Activated effector memory CD4-positive, alpha-beta T cell treated with Interleukin-2 at 50 U/mL for 16 hours (primary cell): ENCODE measurements around the gene ZCCHC10.
"Not testable (repeated sequence)": the region's sequence is repeated elsewhere in the genome, so short reads cannot be mapped to it uniquely, and the experiment has no call there.

ENCODE experiments used
- DNase-seq: peaks from one replicate; pipeline ENCODE4 v3.0.0-alpha.2; 2020

Gene ZCCHC10

DNA sequence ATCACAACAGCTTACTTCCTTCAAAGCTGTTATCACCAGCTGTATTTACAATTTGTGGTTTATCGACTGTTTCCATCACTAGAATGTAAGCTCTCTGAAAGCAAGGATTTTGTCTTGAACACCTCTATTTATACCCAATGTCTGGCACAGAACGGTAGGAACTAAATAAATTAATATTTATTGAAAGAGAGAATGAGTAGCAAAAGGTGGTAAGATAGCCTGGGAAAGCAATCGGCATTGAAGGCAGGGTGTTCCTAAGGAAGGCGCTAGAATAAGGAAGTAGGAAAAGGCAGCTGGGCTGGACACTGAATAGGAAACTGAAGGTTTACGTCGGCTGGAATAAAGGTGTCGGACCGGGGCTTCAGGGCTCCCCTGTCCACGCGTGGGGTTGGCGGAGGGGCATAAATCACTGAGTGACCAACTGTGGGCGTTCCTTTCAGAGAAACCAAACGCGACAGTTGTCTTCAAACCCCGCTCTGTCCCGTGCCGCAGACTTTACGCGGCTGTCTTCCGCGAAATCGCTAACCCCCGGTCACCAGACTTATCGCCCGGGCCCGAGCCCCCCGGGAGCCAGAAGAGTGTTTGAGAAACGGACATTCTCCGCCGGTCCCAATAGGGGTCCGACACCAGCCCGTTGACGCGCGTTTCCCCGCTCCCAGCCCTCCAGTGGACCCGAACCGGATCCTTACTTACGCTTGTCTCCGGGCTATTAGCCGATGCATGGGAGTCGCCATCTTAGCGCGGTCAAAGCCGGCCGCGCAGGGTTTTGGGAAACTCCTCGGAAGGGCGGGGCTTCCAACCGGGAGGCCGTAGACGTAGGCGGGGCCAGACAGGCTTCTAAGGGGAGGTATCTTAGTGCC is at the start of gene ZCCHC10:
ZCCHC10 (minus strand) TSS at position 746 of the 860 bp plus-strand sequence; CDS start at position 734, 12 bp downstream.
- DNase-seq = peak; percentile 84

DNA sequence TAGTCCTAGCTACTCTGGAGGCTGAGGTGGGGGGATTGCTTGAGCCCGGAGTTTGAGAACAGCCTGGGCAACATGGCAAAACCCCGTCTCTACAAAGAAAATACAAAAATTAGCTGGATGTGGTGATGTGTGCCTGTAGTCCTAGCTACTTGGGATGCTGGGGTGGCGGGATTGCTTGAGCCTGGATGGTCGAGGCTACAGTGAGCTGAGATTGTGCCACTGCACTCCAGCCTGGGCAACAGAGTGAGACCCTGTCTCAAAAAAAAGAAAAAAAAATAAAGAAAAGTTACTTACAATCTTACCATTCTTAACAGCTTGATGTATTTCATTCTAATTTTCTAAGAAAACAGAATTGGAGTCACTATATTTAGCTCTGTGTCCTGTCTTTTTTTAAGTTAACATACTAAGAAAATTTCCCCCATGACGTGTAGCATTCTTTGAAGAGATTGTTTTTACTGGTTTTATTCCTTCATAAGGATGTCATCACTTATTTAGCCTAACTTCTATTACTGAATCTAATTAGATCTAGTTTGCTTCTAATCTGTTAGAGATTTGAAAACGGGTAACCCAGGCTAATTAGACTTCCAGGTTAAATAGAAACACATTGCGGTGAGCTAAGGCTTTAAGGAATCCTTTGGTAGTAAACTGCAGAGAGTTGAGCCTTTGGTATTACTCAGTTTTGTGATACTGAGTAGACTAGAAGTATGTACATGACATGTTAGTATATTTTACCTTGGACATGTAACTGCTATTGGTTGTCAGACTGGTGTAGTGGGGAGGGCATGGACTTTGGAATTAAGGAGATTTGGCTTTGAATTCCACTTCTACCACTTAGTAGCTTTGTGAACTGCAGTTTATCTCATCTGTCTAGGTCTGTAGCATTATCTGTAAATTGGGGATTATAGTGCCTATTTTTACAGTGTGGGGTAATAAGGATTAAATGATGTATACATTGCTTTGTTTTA is 49.5 kb upstream of the ZCCHC10 start:
- no peak for DNase-seq

DNA sequence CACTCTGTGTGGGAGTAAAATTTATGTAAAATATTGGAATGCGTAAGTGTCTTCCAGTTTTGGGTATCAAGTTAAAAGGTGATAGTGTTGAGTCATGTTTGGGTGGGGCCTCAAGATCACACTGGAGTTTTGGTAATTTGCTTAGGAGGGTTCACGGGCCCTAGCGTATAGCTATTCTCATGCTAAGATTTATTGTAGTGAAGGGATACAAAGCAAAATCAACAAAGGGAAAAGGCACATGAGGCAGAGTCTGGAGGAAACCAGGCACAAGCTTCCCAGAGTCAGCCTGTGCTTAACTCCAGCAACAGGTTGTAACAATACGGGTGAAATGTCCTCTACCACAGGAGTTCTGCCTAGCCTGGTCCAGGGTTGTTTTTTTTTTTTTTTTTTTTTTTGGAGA is 45.7 kb upstream of the ZCCHC10 start:
- DNase-seq = no peak

DNA sequence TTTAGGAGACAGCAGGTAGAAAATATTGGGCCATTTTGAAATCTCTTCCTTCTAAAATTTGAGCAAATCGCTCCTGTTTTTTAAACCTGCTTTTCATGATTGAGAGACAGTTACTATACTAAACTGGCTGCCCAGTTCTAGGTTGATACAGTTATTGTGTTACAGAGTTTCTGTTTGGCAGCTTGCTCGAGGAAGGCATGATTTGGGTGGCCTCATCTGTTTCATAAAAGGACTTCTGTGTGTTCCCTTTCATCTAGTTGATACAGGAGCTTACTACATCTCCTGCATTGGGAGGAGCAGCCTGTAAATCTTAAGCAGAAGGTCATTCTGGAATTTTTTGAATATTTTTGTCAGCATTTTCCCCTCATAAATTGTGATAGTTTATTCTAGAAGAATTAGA is 39.7 kb upstream of the ZCCHC10 start:
- no peak for DNase-seq

DNA sequence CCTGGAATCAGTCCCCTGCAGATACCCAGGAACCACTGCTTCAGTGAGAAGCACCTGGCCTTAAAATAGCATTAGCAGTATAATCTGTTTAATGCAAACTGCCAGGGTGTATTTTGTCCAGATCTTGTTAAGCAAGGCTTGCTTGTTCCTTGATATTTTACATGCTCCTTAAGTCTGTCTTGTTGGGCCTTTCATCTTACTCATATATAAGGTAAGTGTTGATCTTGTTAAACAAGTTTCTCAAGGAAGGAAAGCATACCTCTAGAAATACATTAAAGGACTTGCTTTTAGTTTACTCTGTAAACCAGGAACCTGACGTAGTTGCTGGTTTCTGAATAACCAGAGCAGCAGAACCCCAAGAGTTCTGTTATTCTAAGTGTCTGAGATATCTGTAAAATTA is 39.1 kb upstream of the ZCCHC10 start:
- DNase-seq = no peak

DNA sequence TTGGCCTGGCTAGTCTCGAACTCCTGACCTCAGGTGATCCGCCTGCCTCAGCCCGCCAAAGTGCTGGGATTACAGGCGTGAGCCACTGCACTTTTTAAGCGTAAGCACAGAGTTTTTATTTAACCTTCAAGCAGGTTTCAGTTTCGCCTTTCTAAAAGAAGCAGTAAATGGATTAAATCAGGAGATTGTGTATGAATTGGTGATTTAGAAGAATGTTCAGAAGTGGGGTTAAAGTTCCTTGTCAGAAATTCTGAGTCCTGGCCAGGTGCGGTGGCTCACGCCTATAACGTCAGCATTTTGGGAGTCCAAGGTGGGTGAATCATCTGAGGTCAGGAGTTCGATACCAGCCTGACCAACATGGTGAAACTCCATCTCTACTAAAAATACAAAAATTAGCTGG is 37.6 kb upstream of the ZCCHC10 start:
- DNase-seq = no peak

DNA sequence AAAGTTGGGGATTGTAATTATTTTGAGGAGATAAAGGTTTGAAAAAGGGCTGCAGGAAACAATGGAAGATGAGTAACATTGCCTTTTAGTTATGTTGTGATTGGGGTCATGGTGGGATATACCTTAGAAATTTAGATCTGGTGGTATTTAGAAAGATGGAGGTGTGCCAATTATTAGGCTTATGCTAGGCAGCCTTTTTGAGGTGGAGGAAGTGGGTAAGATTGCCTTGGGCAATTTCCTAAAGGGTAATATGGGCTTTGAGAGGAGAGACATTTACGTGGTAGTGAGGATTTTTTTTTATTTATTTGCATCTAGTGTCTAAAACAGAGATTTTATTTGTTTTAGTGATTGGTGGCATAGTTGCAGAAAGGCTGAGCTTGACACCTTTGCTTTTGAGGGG is 35.9 kb upstream of the ZCCHC10 start:
- no peak for DNase-seq

DNA sequence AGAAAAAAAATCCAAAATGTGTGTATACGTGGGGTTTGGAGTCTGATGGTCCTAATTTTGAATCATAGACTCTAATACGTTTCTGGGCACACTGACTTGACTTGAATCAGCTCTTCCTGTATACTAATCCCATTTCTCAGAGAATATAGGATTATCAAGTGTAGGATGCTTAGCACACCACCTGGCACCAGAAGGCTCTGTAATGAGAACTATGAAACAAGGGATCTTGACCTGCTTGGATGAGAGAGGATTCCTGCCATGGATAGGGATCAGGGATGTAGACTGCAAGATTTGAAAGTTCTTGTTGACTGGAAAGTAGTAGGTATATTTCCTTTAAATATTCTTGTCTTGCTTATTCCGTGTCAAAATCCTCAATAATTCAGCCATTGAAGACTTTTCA is 33.3 kb upstream of the ZCCHC10 start:
- no peak for DNase-seq

DNA sequence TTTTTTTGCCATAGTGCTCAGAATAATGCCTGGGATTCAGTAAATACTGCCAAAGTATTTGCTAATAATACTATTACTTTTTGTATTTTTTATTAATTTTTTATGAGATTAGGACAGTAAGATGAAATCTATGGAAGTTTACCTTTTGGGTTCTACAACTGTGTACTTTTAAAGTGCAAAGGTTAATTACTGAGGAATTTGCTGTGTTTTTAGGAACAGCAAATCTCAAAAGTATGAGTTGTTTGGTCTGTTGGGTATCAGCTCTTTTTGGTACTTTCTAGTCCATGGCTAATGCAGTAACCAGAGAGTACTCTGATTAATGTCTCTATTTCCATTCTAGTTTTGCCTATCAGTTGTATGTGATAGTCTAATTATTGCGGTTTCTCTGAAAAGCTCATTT is 30.5 kb upstream of the ZCCHC10 start:
- DNase-seq = no peak

DNA sequence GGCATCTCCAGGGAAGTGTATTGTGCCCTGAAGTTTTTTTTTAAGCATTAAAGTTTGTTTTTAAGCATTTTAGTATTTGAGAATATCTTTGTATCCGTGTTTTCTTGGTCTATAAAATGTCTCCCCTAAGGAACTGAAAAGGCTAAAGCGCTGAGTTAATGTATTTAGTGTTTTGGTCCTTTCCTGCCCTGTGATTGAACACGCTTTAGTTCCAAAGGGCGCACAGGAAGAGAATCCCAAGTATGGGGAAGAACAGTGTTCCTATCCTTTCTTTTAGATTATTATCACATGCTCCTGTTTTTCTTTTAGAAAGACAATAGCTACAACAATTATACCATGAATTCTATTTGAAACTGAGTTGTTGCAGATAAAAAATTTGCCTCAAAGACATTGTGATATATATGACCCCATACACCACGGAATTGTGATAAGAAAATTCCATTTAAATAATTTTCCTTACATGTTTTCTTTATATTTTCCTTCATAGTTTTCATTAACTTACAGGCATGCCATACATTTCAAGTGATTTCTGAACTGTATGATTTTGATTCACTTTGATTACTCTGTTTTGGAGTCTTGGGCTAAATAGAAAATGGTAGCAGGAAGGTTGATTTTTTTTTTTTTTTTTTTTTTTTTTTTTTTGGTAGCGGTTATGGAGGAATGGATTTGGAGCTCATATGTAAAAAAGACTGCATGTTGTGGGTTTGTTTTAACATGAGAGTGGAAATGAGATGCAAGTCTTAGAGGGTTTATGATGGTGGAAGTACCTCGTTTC is 28.5 kb upstream of the ZCCHC10 start:
- DNase-seq = no peak

DNA sequence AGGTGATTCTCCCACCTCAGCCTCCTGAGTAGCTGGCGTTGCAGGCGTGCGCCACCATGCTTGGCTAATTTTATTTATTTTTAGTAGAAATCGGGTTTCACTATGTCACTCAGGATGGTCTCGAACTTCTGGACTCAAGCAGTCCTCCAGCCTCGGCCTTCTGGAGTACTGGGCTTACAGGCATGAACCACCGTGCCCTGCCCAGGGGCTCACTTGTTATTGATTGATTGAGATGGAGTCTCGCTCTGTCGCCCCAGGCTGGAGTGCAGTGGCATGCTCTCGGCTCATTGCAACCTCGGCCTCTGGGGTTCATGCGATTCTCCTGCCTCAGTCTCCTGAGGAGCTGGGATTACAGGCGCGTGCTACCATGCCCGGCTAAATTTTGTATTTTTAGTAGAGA is 27.1 kb upstream of the ZCCHC10 start:
- no peak for DNase-seq

DNA sequence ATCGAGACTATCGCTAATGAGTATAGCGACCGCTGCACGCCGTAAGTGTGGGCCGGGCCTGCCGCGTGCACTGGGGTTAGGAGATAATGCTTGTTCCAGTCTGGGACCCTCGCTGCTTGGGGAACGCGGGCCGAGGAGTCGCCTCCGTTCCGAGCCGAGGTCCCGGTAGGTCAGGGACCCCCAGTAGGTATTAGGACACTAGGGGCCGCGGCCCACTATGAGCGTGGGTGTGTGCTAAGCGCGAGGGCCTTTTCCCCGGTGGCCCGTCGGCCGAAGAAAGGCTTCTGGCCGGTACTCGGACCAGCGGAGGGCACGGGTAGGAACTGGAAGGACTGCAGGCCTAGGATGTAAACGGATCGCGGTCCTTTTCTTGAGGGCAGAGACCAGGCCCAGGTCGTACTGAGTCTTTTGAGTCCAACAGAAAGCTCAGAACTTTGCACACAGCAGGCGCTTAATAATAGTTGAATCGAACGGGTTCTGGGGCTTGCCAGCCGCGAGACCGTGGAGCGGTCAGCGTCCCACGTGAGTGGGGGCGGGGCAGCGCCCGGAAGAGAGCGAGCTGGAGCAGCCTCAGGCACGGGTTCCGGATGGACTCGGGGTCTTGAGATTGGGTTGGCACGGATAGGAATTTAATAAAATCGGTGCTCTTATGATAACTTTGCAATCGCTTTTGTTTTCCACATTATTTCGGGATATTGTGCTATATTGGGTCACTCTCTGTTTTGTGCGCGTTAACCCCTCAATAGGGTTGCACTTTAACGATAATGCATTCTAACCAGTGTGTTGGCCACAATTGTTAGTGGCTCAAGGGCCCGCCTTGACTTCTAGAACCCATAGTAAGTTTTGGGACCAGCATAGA is 26.2 kb upstream of the ZCCHC10 start:
- DNase-seq = peak; percentile 18

DNA sequence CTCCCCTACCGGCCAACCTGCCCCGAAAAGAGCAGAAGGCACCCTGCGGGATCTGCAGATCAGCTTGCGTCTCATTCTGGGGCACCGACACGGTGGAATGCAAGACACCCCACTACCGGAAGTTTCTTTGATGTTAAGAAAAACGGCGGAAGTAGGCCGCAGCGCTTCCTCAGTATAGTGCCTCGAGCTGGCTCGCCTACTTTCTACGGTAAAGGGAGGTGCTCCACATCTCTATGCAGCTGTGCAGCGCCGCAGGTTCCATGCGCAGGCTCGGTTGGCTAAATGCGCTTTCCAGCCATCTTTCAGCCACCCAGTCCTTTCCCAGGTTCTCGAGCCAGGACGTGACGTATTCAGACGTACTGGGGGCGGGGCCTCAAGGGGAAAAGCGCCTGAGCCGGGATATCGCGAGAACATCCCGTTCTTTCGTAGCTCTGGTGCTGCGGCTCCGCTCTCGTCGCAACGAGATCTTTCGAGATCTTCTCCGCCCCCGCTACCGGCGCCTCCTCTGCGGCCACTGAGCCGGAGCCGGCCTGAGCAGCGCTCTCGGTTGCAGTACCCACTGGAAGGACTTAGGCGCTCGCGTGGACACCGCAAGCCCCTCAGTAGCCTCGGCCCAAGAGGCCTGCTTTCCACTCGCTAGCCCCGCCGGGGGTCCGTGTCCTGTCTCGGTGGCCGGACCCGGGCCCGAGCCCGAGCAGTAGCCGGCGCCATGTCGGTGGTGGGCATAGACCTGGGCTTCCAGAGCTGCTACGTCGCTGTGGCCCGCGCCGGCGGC is 25.4 kb upstream of the ZCCHC10 start, which contains the start of gene HSPA4:
HSPA4 (plus strand) TSS at position 472 of the 775 bp plus-strand sequence; CDS start at position 710, 238 bp downstream.
- peak; percentile 94 for DNase-seq

DNA sequence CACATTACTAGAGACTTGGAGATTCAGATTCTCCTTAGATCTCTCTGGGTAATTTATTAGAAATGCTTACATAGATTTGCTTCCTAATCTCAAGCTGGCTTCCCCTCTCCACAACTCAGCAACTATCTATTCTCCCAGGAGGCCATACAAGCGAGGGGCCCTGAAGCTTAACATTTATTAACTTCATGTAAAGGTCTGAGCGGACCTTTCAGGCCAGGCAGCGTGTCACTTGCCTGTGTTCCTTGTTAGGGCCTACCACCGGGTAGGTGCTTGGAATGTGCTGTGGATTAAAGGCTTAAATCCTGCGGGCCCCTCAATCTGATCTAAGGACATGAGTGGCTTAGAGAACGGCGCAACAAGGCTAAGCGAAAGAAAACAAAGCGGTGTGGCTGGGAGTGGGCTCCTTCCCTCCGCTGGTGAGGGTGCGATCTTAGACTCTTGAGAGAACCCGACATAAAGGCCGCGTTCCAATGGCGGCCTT is 24.8 kb upstream of the ZCCHC10 start:
- DNase-seq = no peak

DNA sequence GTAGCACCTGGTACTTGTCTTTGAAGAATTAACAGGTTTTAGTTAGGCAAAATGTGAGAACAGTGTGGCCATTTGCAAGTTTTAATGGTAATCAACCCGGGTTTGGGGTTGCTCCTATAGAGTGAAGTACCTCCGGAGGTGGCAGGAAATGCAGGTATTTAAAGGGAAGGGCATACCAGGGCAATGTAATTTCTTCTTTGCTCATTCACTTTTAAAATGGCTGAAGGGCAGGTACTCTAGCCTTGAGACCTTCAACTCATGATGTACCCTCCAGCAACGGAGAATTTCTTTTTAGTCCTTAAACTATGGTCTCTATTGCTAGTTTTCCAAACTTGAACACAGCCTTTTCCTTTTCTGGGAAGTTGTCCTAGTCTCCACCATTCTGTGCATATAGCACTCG is 24.2 kb upstream of the ZCCHC10 start:
- DNase-seq = no peak

DNA sequence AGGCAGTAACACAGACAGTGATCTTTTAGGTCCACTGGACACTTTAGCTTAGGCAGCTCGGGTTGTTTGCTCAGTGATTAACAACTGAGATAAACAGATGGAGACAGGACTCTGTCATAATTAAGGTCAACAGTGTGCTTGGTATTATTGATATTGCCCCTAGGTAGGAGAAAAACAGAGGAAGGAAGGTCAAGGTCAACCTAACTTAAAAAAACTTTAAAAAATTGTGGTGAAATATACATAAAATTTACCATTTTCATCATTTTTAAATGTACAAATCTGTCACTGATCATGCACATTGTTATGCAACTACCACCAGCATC is 23.3 kb upstream of the ZCCHC10 start:
- no peak for DNase-seq

DNA sequence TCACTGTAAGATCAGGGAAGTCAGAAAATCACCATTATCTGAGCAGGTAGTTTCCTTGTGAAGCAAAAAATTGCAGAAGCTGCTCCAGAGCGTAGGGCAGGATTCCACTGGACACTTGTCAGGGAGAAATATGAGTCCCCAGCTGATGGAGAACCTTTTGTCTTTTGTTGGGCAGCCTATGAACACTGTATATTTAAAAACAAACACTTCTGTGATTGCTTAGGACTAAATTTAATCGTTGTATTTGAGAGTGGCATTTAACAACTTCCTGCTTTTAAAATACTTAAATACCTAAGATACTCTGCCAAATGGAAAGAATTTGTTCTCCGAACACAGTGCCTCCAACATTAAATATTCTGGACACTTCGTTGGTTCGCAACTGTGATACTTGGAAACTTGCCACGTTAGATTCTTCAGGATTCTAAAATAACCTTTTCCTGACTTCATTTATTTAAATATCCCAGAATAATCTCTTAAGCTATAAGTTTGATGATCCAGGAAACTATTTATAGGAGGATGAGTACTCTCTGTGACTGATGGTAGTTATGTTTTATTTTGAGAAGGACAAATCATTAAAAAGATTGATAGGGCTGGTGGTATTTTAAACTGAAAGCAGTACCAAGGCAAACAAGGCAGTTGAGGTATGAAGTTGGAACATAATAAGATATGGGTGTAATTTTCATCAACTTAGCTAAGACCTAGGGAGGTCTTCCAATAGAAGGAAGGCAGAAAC is 22.8 kb upstream of the ZCCHC10 start:
- DNase-seq = no peak

DNA sequence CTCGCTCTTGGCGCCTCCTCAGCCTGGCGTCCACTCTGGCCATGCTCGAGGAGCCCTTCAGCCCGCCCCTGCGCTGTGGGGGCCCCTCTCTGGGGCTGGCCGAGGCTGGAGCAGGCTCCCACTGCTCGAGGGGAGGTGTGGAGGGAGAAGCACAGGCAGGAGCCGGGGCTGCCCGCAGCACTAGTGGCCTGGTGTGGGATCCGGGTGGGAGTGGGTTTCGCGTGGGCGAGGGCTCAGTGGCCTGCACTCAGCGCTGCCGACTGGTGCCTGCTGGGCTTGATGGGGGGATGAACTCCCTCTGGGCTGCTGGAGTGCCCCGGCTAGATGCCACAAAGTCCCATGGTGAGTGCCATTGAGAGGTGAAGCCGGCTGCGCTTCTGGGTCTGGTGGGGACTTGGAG is 21.1 kb upstream of the ZCCHC10 start:
- no peak for DNase-seq

DNA sequence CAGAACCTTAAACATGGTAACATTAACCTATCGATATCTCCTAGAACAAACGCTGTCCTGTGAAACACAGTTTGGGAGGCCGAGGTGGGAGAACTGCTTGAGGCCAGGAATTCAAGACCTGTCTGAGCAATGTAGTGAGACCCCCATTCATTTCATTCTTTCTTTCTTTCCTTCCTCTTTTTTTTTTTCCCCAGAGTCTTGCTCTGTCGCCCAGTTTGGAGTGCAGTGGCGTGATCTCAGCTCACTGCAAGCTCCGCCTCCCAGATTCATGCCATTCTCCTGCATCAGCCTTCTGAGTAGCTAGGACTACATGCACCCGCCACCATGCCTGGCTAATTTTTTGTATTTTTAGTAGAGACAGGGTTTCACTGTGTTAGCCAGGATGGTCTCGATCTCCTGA is 20.2 kb upstream of the ZCCHC10 start:
- DNase-seq = not testable (repeated sequence)

DNA sequence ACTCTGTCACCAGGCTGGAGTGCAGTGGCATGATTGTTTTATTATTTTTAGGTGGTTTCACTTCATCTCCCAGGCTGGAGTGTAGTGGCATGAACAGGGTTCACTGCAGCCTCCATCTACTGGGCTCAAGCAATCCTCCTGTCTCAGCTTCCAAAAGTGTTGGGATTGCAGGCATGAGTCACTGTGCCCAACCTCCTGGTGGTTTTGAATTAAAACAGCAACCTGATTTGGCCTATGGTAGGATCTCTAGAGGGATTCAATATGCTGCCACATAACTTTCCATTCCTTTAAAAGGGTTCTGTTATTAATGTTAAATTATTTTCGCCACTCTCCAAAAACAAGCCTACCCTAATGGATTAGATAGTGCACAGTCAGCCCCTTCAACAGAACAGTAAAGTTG is 15.6 kb upstream of the ZCCHC10 start:
- DNase-seq = no peak
